RWPE1 (cell line): ENCODE results near the gene PDE4B.

Experiments used
- CTCF ChIA-PET: fragments of 350-600 bp; sonication (Branson Sonifier 250); formaldehyde crosslinking; extraction: SDS; loops from one replicate; lab custom pipeline; 2021; lab: Yijun Ruan, JAX
- POLR2A ChIA-PET: fragments of 400-600 bp; formaldehyde crosslinking; extraction: SDS; loops from one replicate; lab custom pipeline; 2020; ENCODE audit warnings: antibody characterized with exemption; ENCODE audit not compliant: low non-redundant PET; lab: Yijun Ruan, JAX
- DNase-seq: peaks from one replicate; pipeline ENCODE4 v3.0.0; 2012; ENCODE audit warnings: low spot score
- H3K27ac ChIP-seq: fragments of 450-650 bp; 2 replicates; pipeline ENCODE4 v1.5.1; 2017
- TF ChIP-seq, protein P1 (sequence below): fragments of 450-650 bp; conservative IDR thresholded peaks from 2 replicates; pipeline ENCODE4 v1.5.1; 2017; ENCODE audit warnings: low read depth, mild to moderate bottlenecking

The PDE4B gene

DNA sequence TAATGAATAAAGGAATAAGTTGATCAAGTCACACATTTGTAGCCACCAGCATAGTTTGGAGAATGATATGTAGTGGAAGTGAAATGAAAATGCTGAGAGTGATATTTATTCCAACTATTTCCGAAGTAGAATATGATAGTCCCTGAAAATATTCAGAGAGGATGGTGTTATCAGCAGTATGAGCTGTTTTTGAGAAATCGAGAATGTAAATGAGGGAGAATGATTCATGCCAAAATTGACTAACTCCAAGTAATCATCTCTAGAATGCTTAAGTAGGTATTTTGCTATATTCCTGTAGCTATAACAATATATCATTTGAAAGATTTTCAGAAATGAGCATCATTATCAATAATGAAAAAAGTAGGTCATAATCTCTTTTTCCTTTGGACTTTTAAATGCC lies 178.9 kb downstream of the PDE4B start:
- TF ChIP-seq, protein P1, sequence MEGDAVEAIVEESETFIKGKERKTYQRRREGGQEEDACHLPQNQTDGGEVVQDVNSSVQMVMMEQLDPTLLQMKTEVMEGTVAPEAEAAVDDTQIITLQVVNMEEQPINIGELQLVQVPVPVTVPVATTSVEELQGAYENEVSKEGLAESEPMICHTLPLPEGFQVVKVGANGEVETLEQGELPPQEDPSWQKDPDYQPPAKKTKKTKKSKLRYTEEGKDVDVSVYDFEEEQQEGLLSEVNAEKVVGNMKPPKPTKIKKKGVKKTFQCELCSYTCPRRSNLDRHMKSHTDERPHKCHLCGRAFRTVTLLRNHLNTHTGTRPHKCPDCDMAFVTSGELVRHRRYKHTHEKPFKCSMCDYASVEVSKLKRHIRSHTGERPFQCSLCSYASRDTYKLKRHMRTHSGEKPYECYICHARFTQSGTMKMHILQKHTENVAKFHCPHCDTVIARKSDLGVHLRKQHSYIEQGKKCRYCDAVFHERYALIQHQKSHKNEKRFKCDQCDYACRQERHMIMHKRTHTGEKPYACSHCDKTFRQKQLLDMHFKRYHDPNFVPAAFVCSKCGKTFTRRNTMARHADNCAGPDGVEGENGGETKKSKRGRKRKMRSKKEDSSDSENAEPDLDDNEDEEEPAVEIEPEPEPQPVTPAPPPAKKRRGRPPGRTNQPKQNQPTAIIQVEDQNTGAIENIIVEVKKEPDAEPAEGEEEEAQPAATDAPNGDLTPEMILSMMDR = no peak
- ChIA-PET POLR2A (no interaction called here), CTCF (no interaction called here)
- no peak overlapping the region for H3K27ac ChIP-seq
- no peak for DNase-seq

DNA sequence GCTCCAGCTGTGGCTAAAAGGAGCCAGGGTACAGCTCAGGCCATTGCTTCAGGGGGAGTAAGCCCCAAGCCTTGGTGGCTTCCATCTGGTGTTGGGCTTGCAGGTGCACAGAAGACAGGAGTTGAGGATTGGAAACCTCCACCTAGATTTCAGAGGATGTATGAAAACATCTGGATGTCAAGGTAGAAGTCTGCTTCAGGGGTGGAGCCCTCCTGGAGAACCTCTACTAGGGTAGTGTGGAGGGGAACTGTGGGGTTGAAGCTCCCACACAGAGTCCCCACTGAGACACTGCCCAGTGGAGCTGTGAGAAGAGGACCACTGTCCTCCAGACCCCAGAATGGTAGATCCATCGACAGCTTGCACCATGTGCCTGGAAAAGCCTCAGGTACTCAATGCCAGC lies 183.0 kb downstream of the PDE4B start:
- POLR2A ChIA-PET = no interaction called here
- CTCF ChIA-PET = no interaction called here
- TF ChIP-seq, protein P1 = no peak
- DNase-seq = no peak
- H3K27ac ChIP-seq = no peak overlapping the region

DNA sequence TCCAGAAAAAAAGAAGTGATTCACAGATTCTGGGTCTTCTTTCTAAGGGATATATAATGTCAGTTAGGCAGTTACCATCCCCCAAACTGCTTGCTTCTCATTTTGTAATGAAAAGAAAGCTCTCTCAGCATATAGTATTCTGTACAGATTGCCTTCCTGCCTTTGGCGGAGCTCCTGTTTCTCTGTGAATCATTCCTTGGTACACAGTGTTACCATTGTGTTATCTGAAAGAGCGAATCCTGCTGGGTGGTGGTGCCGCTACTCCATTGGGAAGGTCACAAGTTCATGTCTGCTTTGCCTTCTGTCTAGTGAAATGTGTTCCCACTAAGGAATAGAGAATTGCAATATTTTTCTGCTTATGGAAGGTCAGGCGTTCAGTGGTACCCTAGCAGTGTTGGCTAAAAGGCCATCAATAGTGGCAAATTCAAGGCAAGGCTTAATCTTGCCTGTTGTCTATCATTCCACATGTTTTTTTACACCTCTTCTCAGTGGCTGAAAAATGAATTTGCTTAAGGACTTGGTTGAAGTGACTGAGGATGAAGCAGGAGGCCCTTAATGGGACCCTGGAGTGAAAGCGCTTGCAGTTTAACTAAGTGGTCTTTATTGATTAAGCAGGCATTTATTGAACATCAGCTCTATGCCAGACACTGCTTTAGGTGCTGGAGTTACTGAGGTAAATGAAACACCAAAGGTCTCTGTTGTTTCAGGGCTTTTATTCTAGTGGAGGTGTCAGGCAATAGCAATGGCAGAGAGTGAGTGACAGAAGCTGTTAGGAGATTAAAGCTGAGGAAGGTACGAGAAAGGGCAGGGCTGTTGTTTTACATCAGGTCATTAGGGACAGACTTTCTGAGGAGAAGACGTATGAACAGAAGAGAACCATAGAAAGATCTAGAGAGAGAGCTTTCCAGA lies 186.7 kb downstream of the PDE4B start:
- ChIA-PET CTCF (interaction anchor here (0.6 to 0.7 kb wide), 2 partner anchors 20 to 264 kb away, joined by 3 read pairs; no protein-coding TSS in a partner anchor), POLR2A (no interaction called here)
- TF ChIP-seq, protein P1 = no peak
- DNase-seq = no peak
- H3K27ac ChIP-seq = no peak overlapping the region

DNA sequence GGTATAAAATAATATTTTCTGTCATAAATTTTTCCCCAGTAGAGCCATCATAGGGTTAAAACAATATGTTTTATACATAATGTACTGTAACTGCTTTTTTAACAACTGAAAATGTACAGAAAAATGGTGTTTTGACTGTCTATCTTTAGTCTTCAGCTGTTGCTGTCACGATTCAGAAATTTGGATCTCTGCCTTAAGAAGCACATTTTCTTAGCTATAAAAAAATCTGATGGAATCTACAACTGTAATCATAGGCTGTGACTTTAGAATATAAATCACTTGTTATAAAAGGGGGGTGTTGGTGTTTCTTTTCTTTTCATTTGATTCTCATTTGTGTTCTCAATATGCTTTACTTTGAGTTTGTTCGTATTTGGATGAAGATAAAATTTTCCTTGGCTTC lies 187.5 kb downstream of the PDE4B start:
- CTCF ChIA-PET = no interaction called here
- no peak for DNase-seq
- H3K27ac ChIP-seq = no peak overlapping the region
- POLR2A ChIA-PET = no interaction called here
- TF ChIP-seq, protein P1 = no peak

DNA sequence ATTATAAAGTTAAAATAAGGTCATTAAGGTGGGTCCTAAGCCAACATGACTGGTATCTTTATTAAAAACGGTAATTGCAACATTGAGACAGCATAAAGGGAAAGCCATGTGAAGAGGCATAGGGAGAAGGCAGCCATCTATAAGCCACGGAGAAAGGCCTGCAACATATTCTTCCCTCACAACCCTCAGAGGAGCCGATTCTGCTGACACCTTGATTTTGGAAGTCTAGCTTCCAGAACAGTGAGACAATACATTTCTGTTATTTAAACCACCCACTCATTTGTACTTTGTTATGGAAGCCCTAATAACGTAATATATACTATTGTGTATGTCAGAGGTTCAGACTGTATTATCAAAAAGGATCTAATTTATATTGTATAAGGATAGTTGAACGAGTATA lies 190.8 kb downstream of the PDE4B start:
- TF ChIP-seq, protein P1 = no peak
- CTCF ChIA-PET = no interaction called here
- POLR2A ChIA-PET = interaction anchor here (0.6 kb wide), 1 partner anchor 168 kb away, joined by 3 read pairs; no protein-coding TSS in a partner anchor
- no peak for DNase-seq
- no peak overlapping the region for H3K27ac ChIP-seq

DNA sequence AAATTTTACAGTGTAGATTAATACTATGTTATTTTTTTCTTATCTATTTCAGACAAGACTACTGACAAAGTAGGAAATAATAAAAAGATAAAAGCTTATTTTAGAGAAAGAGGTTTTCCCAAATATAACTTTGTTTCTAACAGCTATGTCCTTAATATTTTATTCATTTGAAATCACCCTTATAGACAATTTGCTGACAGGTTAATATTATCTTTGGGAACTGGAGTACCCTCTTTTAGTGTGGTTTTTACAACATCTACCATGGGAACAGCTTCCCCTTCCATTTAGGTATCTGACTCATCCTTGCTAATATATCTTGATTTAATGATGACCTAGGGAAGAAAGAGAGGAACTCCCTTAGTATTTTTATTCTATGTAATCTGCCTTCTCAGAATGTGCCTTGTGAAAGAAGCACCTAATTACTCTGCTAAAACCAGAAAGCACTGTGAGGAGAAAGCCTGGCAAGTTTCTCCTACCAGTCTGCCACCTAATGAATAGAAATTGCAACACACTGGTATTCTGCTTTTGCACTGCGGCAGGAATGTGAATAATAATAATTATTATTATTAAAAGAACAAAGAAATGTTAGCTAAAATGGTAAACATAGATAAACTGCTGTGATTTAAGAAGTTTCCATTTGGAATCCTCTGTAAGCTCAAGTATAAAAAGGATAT lies 192.8 kb downstream of the PDE4B start:
- TF ChIP-seq, protein P1 = no peak
- H3K27ac ChIP-seq = no peak overlapping the region
- POLR2A ChIA-PET = no interaction called here
- CTCF ChIA-PET = interaction anchor here (1.1 kb wide), 1 partner anchor 466 kb away, joined by 3 read pairs; no protein-coding TSS in a partner anchor
- DNase-seq = no peak
